Brain microvascular endothelial cell (primary cell): ENCODE measurements around the gene FOXA2.

Source experiments
- DNase-seq: peaks from one replicate; pipeline ENCODE4 v3.0.0-alpha.2; 2020
- H3K27ac ChIP-seq: fragments of 250-450 bp; sonication (Bioruptor Pico); 2 replicates; pipeline ENCODE4 v1.5.1; 2020; ENCODE audit warnings: mild to moderate bottlenecking, moderate library complexity
- H3K27me3 ChIP-seq: fragments of 250-450 bp; sonication (Bioruptor Pico); replicated peaks from 2 replicates; pipeline ENCODE4 v1.5.1; 2020; ENCODE audit warnings: mild to moderate bottlenecking
- H3K36me3 ChIP-seq: fragments of 250-450 bp; sonication (Bioruptor Pico); replicated peaks from 2 replicates; pipeline ENCODE4 v1.5.1; 2020; ENCODE audit warnings: mild to moderate bottlenecking
- H3K4me3 ChIP-seq: 2 replicates; pipeline ENCODE4 v1.5.1; 2011; ENCODE audit warnings: low read depth, mild to moderate bottlenecking, control low read depth, low read length, moderate library complexity
- in situ Hi-C: cut with HindIII; loops from 2 replicates; pipeline ENCODE4 v1.10.0; 2017; ENCODE audit warnings: low sequenced_read_pairs, low pct_ligation_motif_present
- TF ChIP-seq, protein P1 (sequence below): IDR thresholded peaks from 2 replicates; pipeline ENCODE4 v1.5.1; 2011; ENCODE audit warnings: low read depth, mild to moderate bottlenecking, moderate library complexity, low read length, control low read depth, inconsistent platforms; ENCODE audit errors: missing control alignments

FOXA2 gene

DNA sequence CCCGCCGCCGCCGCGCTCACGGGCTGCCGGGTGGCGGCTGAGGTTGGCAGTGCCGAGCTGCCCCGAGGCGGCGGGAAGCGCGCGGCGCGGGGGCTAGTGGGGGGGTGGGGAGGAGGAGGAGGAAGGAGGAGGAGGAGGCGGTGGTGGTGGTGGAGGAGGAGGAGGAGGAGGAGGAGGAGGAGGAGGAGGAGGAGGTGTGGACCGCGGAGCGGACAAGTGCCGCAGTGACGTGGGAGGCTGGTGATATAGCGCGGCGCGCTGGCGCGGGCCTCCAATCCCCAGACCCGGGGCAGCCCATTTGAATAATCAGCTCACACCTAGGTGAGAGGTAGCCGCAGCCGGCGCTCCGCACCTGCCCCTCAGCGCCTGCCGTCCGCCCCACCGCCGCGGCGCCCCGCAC is at the start of gene FOXA2:
FOXA2 (minus strand) TSS at position 51 of the 400 bp plus-strand sequence. CDS start 294 bp downstream, outside the sequence.
- in situ Hi-C loops, result loop anchor here (25.0 kb wide), 1 partner anchor 103 kb away; no protein-coding TSS in a partner anchor
- TF ChIP-seq, protein P1, sequence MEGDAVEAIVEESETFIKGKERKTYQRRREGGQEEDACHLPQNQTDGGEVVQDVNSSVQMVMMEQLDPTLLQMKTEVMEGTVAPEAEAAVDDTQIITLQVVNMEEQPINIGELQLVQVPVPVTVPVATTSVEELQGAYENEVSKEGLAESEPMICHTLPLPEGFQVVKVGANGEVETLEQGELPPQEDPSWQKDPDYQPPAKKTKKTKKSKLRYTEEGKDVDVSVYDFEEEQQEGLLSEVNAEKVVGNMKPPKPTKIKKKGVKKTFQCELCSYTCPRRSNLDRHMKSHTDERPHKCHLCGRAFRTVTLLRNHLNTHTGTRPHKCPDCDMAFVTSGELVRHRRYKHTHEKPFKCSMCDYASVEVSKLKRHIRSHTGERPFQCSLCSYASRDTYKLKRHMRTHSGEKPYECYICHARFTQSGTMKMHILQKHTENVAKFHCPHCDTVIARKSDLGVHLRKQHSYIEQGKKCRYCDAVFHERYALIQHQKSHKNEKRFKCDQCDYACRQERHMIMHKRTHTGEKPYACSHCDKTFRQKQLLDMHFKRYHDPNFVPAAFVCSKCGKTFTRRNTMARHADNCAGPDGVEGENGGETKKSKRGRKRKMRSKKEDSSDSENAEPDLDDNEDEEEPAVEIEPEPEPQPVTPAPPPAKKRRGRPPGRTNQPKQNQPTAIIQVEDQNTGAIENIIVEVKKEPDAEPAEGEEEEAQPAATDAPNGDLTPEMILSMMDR, result no peak
- H3K27ac ChIP-seq, result no peak within 1 kb of the TSS
- no peaks in the 10 kb centered on the region for H3K36me3 ChIP-seq
- no peak within 1 kb of the TSS for H3K4me3 ChIP-seq
- DNase-seq, result no peak
- H3K27me3 ChIP-seq, result peaks cover 75% of the 10 kb centered on the region

DNA sequence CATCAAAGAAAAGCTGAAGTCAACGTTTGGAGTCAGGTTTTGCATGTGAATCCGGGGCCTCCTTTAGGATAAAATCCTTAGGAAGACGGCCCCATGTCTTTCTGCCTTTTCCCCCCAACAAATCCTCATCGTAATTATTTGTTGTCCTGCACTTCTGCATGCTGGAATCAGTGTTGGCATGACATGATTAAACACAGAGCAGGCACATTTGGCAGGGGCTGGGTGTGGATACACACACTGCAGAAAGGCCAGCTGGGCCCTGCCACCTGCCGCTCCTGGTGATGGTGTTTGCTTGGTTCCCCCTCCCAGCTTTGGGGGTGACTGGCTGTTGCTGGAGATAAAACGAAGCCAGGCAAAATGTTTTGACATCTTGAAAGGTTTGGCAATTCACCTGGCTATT is 46.3 kb upstream of the FOXA2 start:
- in situ Hi-C loops, result no loop called here
- TF ChIP-seq, protein P1, result no peak
- no peak overlapping the region for H3K4me3 ChIP-seq
- no peaks in the 10 kb centered on the region for H3K36me3 ChIP-seq
- no peak overlapping the region for H3K27ac ChIP-seq
- H3K27me3 ChIP-seq, result no peaks in the 10 kb centered on the region
- DNase-seq, result no peak

DNA sequence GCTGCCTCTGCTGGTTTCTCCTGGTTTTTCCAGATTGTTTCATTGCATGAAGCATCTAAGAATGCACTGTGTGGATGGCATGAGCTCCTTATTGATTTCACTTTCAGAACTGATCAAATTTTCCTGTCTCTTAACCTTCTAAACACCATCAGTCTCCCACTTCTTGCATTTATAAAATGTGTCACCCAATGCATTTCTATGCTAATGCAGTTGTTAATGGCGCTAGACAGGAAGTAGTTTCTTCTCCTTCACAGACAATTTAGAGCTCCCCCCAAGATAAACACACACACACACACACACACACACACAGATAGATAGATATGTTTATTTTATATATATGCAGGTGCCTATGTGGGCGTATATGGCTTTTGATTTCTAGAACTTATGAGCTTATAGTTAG is 45.6 kb upstream of the FOXA2 start:
- H3K27ac ChIP-seq, result no peak overlapping the region
- H3K27me3 ChIP-seq, result no peaks in the 10 kb centered on the region
- H3K36me3 ChIP-seq, result no peaks in the 10 kb centered on the region
- no peak overlapping the region for H3K4me3 ChIP-seq
- in situ Hi-C loops, result no loop called here
- TF ChIP-seq, protein P1, result no peak
- no peak for DNase-seq

DNA sequence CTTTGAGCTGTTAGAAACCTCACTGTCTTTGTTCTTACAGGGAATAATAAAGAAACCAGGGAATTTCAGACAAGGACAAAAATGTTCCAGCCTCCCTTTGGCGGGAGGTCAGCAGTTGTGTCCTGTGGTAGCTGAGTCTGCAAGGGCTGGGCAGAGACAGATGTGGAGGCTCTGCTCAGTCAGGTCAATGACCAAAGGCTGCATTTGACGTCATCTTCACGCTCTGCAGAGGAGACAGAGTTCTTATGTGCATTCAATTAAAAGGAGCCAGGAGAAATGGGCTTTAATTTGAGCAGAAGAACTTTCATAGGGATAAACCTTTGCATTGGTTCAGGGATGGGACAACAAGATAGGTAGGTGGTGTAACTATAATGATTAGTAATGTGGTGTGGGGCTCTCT is 45.1 kb upstream of the FOXA2 start:
- TF ChIP-seq, protein P1, result no peak
- no peaks in the 10 kb centered on the region for H3K36me3 ChIP-seq
- DNase-seq, result no peak
- no peaks in the 10 kb centered on the region for H3K27me3 ChIP-seq
- no peak overlapping the region for H3K27ac ChIP-seq
- H3K4me3 ChIP-seq, result no peak overlapping the region
- in situ Hi-C loops, result no loop called here

DNA sequence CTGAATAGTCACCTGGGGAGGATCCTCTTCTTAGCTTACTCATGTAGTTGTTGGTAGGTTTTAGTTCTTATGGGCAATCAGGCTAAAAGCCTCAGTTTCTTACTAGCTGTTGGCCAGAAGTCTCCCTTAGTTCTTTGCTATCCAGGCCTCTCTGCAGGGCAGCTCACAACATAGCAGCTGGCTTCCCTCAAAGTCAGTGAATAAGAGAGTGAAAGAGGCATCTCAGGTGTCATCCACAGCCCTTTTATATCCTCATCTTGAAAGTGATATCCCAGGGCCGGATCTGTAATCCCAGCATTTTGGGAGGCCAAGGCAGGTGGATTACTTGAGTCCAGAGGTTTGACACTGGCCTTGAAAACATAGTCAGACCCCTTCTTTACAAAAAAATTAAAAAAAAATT is 42.1 kb upstream of the FOXA2 start:
- Histone ChIP-seq H3K36me3 (no peaks in the 10 kb centered on the region), H3K4me3 (no peak overlapping the region), H3K27me3 (no peaks in the 10 kb centered on the region), H3K27ac (no peak overlapping the region)
- no peak for DNase-seq
- TF ChIP-seq, protein P1, result no peak
- in situ Hi-C loops, result no loop called here

DNA sequence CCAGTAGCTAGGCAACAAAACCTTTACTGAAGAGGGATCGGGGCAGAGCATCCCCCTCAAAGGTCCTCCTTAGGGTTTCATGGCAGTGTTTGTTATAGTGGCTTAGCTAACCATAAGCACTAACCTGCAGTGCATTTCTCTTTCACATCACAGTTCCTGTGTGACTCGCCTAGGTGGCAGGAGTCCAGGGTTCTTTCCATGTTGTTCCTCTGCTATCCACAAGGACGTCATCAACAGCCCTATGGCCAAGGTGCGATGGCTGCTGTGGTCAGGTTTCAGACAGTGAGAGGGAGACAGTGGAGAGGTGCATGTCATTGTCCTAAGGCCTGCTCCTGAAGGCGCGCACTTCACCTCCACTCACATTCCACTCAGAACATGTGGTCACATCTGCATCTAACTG is 38.8 kb upstream of the FOXA2 start:
- no peak for DNase-seq
- H3K27ac ChIP-seq, result no peak overlapping the region
- in situ Hi-C loops, result no loop called here
- TF ChIP-seq, protein P1, result no peak
- H3K36me3 ChIP-seq, result no peaks in the 10 kb centered on the region
- H3K4me3 ChIP-seq, result no peak overlapping the region
- no peaks in the 10 kb centered on the region for H3K27me3 ChIP-seq
